ENCODE results near the gene RNU6-1. TPM values are rescaled to one million over a fixed set of nuclear protein-coding genes. Genes with fewer than 3 reads are reported as not detected.

Gene RNU6-1
- total RNA-seq, 1 experiment from 2014 or later = not detected

DNA sequence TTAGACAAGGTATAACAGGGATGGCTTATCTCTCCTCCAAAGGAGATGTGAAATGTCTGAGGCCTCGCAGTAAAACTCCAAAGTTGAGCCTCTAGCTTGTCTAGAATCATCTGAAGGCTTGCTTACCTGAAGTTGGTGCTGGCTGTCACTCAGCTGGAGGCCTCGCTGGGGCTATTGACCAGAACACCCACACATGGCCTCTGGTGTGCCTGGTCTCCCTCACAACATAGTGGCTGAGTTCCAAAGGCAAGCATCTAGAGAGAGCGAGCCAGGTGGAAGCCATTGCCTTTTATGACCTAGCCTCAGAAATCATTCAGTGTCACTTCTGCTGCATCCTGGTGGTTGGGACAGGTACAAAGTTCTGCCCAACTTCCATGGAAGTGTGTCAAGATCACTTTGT is 17.4 kb upstream of the RNU6-1 start:
- ATAC-seq = no peak
- no peak overlapping the region for H3K27ac ChIP-seq (ENCODE audit: low read depth, low read length)
- H3K79me2 ChIP-seq (ENCODE audit: insufficient read depth, low read length) = no peaks in the 10 kb centered on the region
- intact Hi-C loops (cut with micrococcal nuclease) = no loop called here
- H3K36me3 ChIP-seq (ENCODE audit: control insufficient read depth in 1 of 2, insufficient read depth in 2 of 2, low read length in 2 of 2) = no peaks in the 10 kb centered on the region
- no peak overlapping the region for H3K4me3 ChIP-seq (replicated peaks in 1 of 2; ENCODE audit: low read depth in 1 of 2, low read length in 2 of 2)
- H3K9me3 ChIP-seq (ENCODE audit: control insufficient read depth in 1 of 2, insufficient read depth in 1 of 2, low read depth in 1 of 2, low read length in 2 of 2) = no peaks in the 10 kb centered on the region
- no peak for TF ChIP-seq ZNF274 (IDR thresholded peaks at IDR 0.05; ENCODE audit: low read depth, low read length)
- TF ChIP-seq EZH2phosphoT487 (IDR thresholded peaks at IDR 0.05; ENCODE audit: borderline replicate concordance) = no peak
- TF ChIP-seq POLR2A (IDR thresholded peaks at IDR 0.05; ENCODE audit: borderline replicate concordance, extremely low read depth, insufficient read depth, insufficient read length) = no peak
- TF ChIP-seq ELF1 (IDR thresholded peaks at IDR 0.05; ENCODE audit: borderline replicate concordance, low read depth) = no peak
- no peak for TF ChIP-seq POLR2AphosphoS5 (IDR thresholded peaks at IDR 0.05; ENCODE audit: low read depth, low read length)
- TF ChIP-seq, protein P1, sequence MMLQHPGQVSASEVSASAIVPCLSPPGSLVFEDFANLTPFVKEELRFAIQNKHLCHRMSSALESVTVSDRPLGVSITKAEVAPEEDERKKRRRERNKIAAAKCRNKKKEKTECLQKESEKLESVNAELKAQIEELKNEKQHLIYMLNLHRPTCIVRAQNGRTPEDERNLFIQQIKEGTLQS (IDR thresholded peaks at IDR 0.05) = no peak
- no peak for TF ChIP-seq CEBPB (IDR thresholded peaks at IDR 0.05; ENCODE audit: low read depth)
- TF ChIP-seq EZH2 (IDR thresholded peaks at IDR 0.05) = no peak
- no peak for TF ChIP-seq CBX3 (IDR thresholded peaks at IDR 0.05; ENCODE audit: low read depth)
- TF ChIP-seq SRF (IDR thresholded peaks at IDR 0.05; ENCODE audit: low read depth) = no peak
- TF ChIP-seq, protein P2, sequence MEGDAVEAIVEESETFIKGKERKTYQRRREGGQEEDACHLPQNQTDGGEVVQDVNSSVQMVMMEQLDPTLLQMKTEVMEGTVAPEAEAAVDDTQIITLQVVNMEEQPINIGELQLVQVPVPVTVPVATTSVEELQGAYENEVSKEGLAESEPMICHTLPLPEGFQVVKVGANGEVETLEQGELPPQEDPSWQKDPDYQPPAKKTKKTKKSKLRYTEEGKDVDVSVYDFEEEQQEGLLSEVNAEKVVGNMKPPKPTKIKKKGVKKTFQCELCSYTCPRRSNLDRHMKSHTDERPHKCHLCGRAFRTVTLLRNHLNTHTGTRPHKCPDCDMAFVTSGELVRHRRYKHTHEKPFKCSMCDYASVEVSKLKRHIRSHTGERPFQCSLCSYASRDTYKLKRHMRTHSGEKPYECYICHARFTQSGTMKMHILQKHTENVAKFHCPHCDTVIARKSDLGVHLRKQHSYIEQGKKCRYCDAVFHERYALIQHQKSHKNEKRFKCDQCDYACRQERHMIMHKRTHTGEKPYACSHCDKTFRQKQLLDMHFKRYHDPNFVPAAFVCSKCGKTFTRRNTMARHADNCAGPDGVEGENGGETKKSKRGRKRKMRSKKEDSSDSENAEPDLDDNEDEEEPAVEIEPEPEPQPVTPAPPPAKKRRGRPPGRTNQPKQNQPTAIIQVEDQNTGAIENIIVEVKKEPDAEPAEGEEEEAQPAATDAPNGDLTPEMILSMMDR (IDR thresholded peaks at IDR 0.05 in 2 of 3, conservative IDR thresholded peaks at IDR 0.05 in 1 of 3; ENCODE audit: borderline replicate concordance in 1 of 3, insufficient read depth in 1 of 3, low read depth in 2 of 3, low read length in 2 of 3) = no peak
- TF ChIP-seq, protein P3, sequence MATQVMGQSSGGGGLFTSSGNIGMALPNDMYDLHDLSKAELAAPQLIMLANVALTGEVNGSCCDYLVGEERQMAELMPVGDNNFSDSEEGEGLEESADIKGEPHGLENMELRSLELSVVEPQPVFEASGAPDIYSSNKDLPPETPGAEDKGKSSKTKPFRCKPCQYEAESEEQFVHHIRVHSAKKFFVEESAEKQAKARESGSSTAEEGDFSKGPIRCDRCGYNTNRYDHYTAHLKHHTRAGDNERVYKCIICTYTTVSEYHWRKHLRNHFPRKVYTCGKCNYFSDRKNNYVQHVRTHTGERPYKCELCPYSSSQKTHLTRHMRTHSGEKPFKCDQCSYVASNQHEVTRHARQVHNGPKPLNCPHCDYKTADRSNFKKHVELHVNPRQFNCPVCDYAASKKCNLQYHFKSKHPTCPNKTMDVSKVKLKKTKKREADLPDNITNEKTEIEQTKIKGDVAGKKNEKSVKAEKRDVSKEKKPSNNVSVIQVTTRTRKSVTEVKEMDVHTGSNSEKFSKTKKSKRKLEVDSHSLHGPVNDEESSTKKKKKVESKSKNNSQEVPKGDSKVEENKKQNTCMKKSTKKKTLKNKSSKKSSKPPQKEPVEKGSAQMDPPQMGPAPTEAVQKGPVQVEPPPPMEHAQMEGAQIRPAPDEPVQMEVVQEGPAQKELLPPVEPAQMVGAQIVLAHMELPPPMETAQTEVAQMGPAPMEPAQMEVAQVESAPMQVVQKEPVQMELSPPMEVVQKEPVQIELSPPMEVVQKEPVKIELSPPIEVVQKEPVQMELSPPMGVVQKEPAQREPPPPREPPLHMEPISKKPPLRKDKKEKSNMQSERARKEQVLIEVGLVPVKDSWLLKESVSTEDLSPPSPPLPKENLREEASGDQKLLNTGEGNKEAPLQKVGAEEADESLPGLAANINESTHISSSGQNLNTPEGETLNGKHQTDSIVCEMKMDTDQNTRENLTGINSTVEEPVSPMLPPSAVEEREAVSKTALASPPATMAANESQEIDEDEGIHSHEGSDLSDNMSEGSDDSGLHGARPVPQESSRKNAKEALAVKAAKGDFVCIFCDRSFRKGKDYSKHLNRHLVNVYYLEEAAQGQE (IDR thresholded peaks at IDR 0.05; ENCODE audit: low read depth) = no peak
- no peak for TF ChIP-seq ZFX (IDR thresholded peaks at IDR 0.05)
- no peak for TF ChIP-seq FOSL1 (IDR thresholded peaks at IDR 0.05; ENCODE audit: low read depth)
- no peak for TF ChIP-seq YY1 (IDR thresholded peaks at IDR 0.05; ENCODE audit: extremely low read depth, insufficient replicate concordance, low read depth, low read length)
- TF ChIP-seq TCF7L2 (IDR thresholded peaks at IDR 0.05; ENCODE audit: borderline replicate concordance, extremely low read depth, insufficient read depth, insufficient read length) = no peak
- TF ChIP-seq, protein P4, sequence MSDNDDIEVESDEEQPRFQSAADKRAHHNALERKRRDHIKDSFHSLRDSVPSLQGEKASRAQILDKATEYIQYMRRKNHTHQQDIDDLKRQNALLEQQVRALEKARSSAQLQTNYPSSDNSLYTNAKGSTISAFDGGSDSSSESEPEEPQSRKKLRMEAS (IDR thresholded peaks at IDR 0.05) = no peak
- no peak for TF ChIP-seq RAD21 (IDR thresholded peaks at IDR 0.05; ENCODE audit: low read depth)
- TF ChIP-seq EGR1 (IDR thresholded peaks at IDR 0.05; ENCODE audit: low read depth) = no peak
- TF ChIP-seq, protein P5, sequence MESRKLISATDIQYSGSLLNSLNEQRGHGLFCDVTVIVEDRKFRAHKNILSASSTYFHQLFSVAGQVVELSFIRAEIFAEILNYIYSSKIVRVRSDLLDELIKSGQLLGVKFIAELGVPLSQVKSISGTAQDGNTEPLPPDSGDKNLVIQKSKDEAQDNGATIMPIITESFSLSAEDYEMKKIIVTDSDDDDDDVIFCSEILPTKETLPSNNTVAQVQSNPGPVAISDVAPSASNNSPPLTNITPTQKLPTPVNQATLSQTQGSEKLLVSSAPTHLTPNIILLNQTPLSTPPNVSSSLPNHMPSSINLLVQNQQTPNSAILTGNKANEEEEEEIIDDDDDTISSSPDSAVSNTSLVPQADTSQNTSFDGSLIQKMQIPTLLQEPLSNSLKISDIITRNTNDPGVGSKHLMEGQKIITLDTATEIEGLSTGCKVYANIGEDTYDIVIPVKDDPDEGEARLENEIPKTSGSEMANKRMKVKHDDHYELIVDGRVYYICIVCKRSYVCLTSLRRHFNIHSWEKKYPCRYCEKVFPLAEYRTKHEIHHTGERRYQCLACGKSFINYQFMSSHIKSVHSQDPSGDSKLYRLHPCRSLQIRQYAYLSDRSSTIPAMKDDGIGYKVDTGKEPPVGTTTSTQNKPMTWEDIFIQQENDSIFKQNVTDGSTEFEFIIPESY (IDR thresholded peaks at IDR 0.05; ENCODE audit: extremely low read depth, insufficient replicate concordance, low read length) = no peak
- no peaks in the 10 kb centered on the region for H3K27me3 ChIP-seq (ENCODE audit: insufficient read depth, low read length)
- DNase-seq (ENCODE audit: low read depth, low spot score) = no peak
- H2AFZ ChIP-seq (ENCODE audit: low read depth, low read length, poor library complexity, severe bottlenecking) = no peak overlapping the region
- no peak overlapping the region for H3K9ac ChIP-seq (ENCODE audit: low read length)
- POLR2A ChIA-PET = no interaction called here
- H3K4me2 ChIP-seq (ENCODE audit: low read length) = no peak overlapping the region
- H4K20me1 ChIP-seq (ENCODE audit: insufficient read depth) = no peaks in the 10 kb centered on the region
- no TSS peak for BruUV-seq (replicated peaks)
- peaks cover 6 to 23% of the 10 kb centered on the region in 2 experiments for H3K4me1 ChIP-seq (ENCODE audit: control insufficient read depth in 1 of 2, insufficient read depth in 2 of 2, low read length in 2 of 2)
- H3K9me2 ChIP-seq (ENCODE audit: insufficient read depth) = no peaks in the 10 kb centered on the region
- CTCF ChIA-PET = no interaction called here
- RAD21 ChIA-PET (ENCODE audit: low non-redundant PET in 1 of 2, low total read pairs in 2 of 2, uncharacterized antibody in 2 of 2, unreplicated experiment in 2 of 2) = no interaction called here

Data from HCT116 (cell line).